Activated CD4-positive, alpha-beta T cell treated with anti-CD3 and anti-CD28 coated beads, Interleukin-2, amount 10 ng/mL, durations not matched to agents 7 days and 5 days (primary cell): ENCODE measurements around the gene LPCAT1. TPM values are rescaled to one million over a fixed set of nuclear protein-coding genes. Genes with fewer than 3 reads are reported as not detected.
"Not testable (repeated sequence)": the region's sequence is repeated elsewhere in the genome, so short reads cannot be mapped to it uniquely, and the experiment has no call there.

Source experiments
- CTCF ChIA-PET: fragments of 350-600 bp; sonication (Branson Sonifier 250); formaldehyde crosslinking; loops from one replicate; lab custom pipeline; 2021; ENCODE audit warnings: antibody characterized with exemption; lab: Charles Lee
- POLR2A ChIA-PET: fragments of 350-600 bp; sonication (Branson Sonifier 250); formaldehyde crosslinking; loops from one replicate; lab custom pipeline; 2021; ENCODE audit warnings: antibody characterized with exemption; lab: Charles Lee
- DNase-seq: peaks from one replicate; pipeline ENCODE4 v3.0.0-alpha.2; 2020
- H3K27ac Mint-ChIP-seq: one replicate; pipeline ENCODE4 v1.8.0; 2021; ENCODE audit warnings: mild to moderate bottlenecking, moderate library complexity, mixed read lengths
- H3K27me3 Mint-ChIP-seq: one replicate; pipeline ENCODE4 v1.8.0; 2021; ENCODE audit warnings: mixed read lengths
- H3K36me3 Mint-ChIP-seq: one replicate; pipeline ENCODE4 v1.8.0; 2021; ENCODE audit warnings: low read depth, mixed read lengths
- H3K4me1 Mint-ChIP-seq: one replicate; pipeline ENCODE4 v1.8.0; 2021; ENCODE audit warnings: mixed read lengths
- H3K4me3 Mint-ChIP-seq: one replicate; pipeline ENCODE4 v1.8.0; 2021; ENCODE audit warnings: mild to moderate bottlenecking, moderate library complexity, mixed read lengths
- H3K9me3 Mint-ChIP-seq: one replicate; pipeline ENCODE4 v1.8.0; 2021; ENCODE audit warnings: mixed read lengths
- total RNA-seq, 2 experiments: library from RNA; stranded (reverse); gene quantifications; one replicate each; pipeline ENCODE4 v1.2.3, GENCODE V29; 2021

The LPCAT1 gene
- total RNA-seq, 2 experiments from 2014 or later = 69.5 to 77.0 TPM

DNA sequence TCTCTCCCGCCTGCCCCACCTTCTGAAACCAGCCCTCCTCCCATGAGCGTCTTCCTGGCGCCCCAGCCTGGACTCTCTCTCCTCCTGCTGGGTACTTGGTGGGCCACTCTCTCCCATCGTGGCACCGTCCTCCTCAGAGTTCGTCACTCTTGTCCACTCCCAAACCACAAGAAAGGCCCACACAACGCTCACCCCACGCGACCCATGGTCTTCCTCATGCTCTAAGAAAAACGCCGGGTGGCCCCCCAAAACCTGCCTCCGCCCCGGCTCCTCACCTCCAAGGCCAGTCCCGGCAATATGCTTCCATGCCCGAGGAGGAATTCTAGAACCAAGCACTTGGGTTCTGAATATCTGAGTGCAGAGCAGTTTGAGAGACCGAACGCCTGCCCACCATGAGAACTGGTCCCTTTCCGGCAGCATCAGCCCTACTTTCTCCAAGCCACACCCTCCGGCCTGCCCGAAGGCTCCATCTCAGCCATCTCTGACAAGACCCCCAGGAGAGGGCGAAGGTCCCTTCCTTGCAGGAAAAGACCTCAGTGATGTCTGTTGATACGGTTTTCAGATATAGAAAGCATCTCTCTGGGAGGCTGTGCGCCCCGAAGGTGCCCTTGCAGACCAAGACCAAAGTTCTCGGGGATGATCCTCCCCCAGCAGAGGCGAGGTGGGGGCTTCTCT is 93.5 kb downstream of the LPCAT1 start:
- CTCF ChIA-PET = no interaction called here
- DNase-seq = no peak
- peaks cover 4% of the 10 kb centered on the region for H3K36me3 Mint-ChIP-seq
- no peak overlapping the region for H3K4me3 Mint-ChIP-seq
- H3K9me3 Mint-ChIP-seq = peaks cover 42% of the 10 kb centered on the region
- POLR2A ChIA-PET = no interaction called here
- no peaks in the 10 kb centered on the region for H3K4me1 Mint-ChIP-seq
- no peak overlapping the region for H3K27ac Mint-ChIP-seq
- no peaks in the 10 kb centered on the region for H3K27me3 Mint-ChIP-seq

DNA sequence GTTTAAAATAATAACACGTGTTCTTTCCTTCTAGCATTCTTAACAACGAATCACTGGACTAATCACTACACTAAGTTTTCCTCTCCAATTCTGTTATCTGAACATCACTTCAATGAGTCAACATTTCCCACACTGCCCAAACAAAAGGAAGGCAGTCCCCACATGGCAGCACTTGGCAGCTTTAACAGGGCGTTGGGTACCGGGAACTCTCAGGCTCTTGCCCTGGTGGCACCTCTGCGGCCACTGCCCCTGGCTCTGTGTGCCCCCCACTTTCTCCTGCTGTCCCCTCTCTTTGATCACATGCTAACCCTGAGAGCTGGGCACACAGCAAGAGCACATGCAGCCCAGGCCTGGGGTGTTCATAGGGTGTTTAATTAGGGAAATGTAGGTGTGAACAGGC is 94.3 kb downstream of the LPCAT1 start:
- H3K4me1 Mint-ChIP-seq = no peaks in the 10 kb centered on the region
- ChIA-PET POLR2A (no interaction called here), CTCF (no interaction called here)

DNA sequence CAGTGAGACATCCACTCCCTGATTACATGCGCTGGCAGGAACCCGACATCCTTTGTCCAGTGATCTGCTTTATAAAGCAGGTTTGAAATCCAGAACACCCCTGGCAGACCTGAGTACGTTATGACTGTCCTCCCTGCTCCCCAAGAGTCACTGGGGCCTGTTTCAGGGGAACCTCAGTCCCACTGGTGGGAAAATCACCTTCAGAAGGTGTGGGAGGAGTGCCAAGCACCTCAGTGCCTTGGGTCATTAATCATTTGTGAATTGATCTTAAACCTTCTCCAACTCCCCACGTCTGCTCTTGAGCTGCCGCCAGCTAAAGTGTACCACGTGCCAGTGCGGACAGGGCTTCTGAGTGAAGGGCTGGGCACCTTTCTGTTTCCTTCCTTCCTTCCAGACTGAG is 94.7 kb downstream of the LPCAT1 start:
- peaks cover 45% of the 10 kb centered on the region for H3K9me3 Mint-ChIP-seq
- H3K4me1 Mint-ChIP-seq = no peaks in the 10 kb centered on the region
- no peak overlapping the region for H3K27ac Mint-ChIP-seq
- ChIA-PET POLR2A (no interaction called here), CTCF (no interaction called here)
- H3K36me3 Mint-ChIP-seq = peaks cover 4% of the 10 kb centered on the region
- H3K4me3 Mint-ChIP-seq = no peak overlapping the region
- no peak for DNase-seq
- no peaks in the 10 kb centered on the region for H3K27me3 Mint-ChIP-seq

More for the DNA sequence above, 94.3 kb downstream of the LPCAT1 start:
- Mint-ChIP-seq H3K4me3 (no peak overlapping the region), H3K36me3 (peaks cover 4% of the 10 kb centered on the region), H3K9me3 (peaks cover 42% of the 10 kb centered on the region), H3K27ac (no peak overlapping the region), H3K27me3 (no peaks in the 10 kb centered on the region)
- DNase-seq = no peak

DNA sequence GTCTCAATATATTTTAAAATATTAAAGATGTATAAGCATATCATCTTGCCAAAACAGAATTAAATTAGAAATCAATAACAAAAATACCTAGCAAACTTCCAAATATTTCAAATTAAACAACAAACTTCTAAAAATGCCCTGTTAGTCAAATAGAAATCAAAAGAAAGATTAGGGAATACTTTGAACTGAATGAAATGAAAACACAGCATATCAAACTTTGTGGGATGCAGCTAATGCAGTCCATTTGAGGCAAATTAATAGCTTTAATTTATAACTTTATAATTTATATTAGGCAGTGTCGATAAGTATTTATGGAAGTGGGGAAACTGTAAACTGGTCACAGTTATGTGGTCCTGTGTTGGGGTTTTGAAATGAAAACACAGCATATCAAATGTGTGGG is 95.7 kb downstream of the LPCAT1 start:
- H3K36me3 Mint-ChIP-seq = peaks cover 4% of the 10 kb centered on the region
- no peaks in the 10 kb centered on the region for H3K4me1 Mint-ChIP-seq
- ChIA-PET POLR2A (no interaction called here), CTCF (no interaction called here)
- no peak overlapping the region for H3K27ac Mint-ChIP-seq
- no peak overlapping the region for H3K4me3 Mint-ChIP-seq
- no peaks in the 10 kb centered on the region for H3K27me3 Mint-ChIP-seq
- DNase-seq = no peak
- peaks cover 40% of the 10 kb centered on the region for H3K9me3 Mint-ChIP-seq

DNA sequence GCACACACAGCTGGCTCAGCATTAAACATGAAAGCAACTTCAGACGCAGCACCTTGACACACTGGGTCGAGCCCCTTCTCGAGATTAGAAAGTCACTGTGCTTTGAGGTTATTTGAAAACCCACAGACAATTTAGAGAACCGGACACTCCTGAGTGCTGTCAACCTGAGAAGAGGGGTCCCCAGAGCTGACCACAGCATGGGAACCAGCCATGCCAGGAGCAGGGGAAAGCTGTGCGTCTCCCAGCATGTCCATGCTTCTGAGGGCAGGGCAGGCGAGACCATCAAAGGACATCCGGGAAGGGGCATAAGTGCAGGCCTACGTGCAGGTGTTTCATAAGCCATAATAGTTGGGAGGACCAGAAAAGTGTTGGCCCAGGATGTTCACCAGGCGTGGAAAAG is 99.0 kb downstream of the LPCAT1 start:
- H3K4me3 Mint-ChIP-seq = no peak overlapping the region
- H3K27ac Mint-ChIP-seq = no peak overlapping the region
- ChIA-PET POLR2A (interaction anchor here (0.6 kb wide), 1 partner anchor 532 kb away, joined by 4 read pairs; the partner anchor contains the start of genes BRD9 and TRIP13), CTCF (no interaction called here)
- no peaks in the 10 kb centered on the region for H3K4me1 Mint-ChIP-seq
- H3K27me3 Mint-ChIP-seq = no peaks in the 10 kb centered on the region
- peaks cover 4% of the 10 kb centered on the region for H3K36me3 Mint-ChIP-seq
- peaks cover 31% of the 10 kb centered on the region for H3K9me3 Mint-ChIP-seq
- no peak for DNase-seq

DNA sequence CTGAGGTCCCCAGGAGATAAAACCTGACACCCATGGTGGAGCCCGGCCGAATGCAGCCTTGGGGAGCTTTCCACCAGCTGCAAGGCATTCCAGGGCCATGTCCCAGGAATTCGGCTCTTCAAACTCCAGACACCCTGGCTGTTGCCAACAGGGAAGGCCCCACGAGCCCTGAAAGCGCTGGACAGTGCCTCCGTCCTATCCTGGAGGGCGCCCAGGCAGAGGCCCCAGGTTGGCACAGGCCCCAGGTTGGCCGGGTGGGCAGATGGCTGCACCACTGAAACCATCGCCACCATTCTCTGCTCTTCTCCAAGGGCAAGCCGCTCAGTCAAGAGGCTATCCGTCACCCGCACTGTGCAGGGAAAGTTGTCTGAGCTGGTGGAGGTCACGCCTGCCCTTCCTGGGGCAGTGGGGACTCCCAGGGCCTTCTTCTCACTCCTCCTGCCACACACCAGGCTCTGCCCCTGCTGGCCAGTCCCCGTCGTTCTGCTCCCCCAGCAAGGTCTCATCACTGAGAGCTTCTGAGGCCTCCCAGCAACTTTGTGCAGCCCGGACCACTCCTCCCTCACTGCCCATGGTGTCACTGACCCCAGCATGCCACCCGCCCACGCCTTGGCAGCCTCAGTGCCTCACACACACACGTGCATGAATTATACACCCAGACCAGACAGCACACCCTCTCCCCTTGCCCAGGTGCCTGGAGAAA is 99.7 kb downstream of the LPCAT1 start:
- ChIA-PET CTCF (no interaction called here), POLR2A (no interaction called here)
- Mint-ChIP-seq H3K9me3 (peaks cover 24% of the 10 kb centered on the region), H3K27ac (no peak overlapping the region), H3K36me3 (peaks cover 2% of the 10 kb centered on the region), H3K4me3 (no peak overlapping the region), H3K27me3 (no peaks in the 10 kb centered on the region), H3K4me1 (no peaks in the 10 kb centered on the region)
- no peak for DNase-seq

DNA sequence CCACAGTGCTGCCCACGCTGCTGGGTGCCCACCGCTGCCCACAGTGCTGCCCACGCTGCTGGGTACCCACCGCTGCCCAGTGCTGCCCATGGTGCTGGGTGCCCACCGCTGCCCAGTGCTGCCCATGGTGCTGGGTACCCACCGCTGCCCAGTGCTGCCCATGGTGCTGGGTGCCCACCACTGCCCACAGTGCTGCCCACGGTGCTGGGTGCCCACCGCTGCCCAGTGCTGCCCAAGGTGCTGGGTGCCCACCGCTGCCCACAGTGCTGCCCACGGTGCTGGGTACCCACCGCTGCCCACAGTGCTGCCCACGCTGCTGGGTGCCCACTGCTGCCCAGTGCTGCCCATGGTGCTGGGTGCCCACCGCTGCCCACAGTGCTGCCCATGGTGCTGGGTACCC is 101.2 kb downstream of the LPCAT1 start:
- H3K4me1 Mint-ChIP-seq, H3K27me3 Mint-ChIP-seq, CTCF ChIA-PET, H3K4me3 Mint-ChIP-seq, H3K27ac Mint-ChIP-seq, H3K36me3 Mint-ChIP-seq, POLR2A ChIA-PET, DNase-seq: not testable (repeated sequence)
- H3K9me3 Mint-ChIP-seq = peaks cover 15% of the 10 kb centered on the region

DNA sequence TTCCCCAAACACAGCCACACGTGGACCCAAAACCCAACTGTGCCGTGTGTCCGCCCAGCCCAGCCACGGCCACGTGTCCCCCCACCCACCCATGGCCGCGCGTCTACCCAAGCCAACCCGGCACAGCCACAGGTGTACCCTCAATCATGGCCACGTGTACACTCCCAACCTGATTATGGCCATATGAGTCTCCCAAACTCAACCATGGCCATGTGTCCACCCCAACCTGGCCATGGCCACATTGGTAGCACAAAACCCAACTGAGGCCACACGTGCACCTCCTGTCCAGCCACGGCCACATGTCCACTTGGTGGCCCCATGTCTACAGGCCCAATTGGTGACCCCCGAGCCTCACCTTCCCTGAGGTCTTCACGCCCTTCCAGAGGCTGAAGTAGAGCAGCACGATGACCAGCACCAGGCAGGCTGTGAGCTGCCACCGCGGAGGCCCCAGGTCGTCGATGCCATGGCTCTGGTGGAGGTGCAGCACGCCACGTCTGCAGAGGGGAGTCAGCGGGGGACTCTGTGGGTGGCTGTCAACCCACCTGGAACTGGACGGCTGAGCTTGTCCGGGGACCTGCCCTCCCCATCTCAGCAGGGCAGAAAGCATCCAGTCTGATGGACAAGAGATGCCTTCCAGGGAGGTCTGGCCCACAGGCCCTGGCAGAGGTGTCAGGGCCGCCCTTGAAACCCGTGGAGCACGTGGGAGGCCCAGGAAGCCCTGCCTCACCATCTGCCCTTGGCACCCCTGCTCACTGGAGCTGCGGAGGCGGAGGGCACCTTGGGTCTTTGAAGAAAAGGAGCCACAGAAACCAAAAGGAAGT is 102.0 kb downstream of the LPCAT1 start:
- Mint-ChIP-seq H3K27ac (no peak overlapping the region), H3K9me3 (peaks cover 11% of the 10 kb centered on the region), H3K4me1 (no peaks in the 10 kb centered on the region), H3K4me3 (no peak overlapping the region), H3K36me3 (no peaks in the 10 kb centered on the region), H3K27me3 (no peaks in the 10 kb centered on the region)
- DNase-seq = no peak
- ChIA-PET POLR2A (no interaction called here), CTCF (no interaction called here)

DNA sequence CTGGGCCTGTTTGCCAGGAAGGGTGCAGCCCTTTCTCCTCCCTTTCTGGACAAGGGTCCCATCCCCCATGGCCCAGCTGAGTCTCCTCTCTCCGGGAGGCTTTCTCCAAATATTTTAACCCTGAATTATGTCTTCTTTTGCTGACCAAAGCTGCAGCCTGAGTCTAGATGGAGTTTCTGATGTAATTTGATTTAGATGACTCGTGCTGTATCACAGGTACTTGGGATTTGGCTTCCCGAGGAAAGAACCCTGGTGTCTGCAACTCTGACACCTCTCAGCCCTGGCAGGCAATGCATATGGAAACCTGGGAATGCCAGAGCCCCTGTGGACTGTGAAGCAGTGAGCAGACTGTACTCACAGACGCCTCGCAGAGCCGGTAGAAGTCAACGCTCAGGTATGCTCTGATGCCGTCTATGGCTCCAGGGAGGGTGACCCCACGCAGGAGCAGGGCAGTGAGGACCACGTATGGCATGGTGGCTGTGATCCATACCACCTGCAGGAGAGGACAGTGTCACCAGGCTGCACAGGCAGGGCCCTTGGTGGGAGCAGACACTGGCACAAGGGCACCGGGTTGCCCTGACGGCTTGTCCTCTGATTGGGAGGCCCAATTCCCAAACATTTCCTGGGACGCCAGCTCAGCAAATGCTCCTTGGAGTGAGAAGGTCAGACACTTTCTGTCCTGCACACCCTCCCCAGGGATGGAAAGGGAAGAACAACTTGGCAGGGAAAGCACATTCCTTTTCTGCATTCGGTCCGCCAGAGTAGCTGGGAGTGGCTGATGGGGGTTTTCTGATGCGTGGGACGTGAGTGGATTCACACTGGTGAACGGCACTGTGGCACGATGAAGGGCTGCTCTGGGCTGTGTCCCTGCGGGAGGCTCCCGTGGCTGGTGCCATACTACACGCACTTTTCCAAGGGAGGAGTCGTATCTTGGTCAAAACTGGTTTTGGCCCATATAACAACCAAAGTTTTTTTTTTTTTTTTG is 103.3 kb downstream of the LPCAT1 start:
- Mint-ChIP-seq H3K9me3 (peaks cover 3% of the 10 kb centered on the region), H3K4me3 (no peak overlapping the region), H3K4me1 (no peaks in the 10 kb centered on the region), H3K36me3 (no peaks in the 10 kb centered on the region), H3K27me3 (no peaks in the 10 kb centered on the region), H3K27ac (no peak overlapping the region)
- ChIA-PET CTCF (no interaction called here), POLR2A (no interaction called here)
- DNase-seq = no peak

DNA sequence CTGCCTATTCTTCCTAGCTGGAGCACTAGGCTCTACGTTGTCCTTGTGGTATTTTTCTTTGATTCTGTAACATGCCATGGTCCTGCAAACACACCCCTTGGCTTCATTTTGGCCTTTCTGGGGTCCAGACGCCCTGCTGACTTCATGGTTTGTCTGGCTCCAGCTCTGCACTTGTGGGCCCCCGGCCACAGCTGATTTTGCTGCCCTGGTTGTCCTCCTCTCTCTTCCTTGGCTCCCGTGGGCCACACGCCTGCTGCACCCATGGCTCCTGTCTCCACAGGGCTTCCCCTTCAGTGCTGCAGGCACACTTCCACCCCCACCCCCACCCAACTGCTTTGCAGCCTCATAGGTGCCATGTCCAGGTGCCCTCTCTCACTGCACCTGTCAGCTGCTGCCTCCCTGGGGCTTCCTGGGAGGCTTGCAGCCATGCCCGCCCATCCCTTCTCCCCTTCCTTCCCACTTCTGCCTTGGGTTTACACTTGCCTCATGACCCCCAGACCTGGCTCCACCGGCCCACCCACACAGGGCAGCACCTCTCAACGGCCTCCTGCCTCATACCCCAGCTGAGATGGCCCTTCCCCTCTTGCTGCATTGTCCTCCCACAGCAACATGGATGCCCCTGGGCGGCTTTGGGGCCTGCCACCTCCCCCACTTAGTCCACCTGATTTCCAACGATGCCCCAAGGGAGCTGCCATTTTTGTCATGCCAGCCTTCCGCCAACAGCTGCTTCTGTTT is 104.1 kb downstream of the LPCAT1 start:
- peaks cover 3% of the 10 kb centered on the region for H3K9me3 Mint-ChIP-seq
- H3K4me1 Mint-ChIP-seq = no peaks in the 10 kb centered on the region
- no peak overlapping the region for H3K4me3 Mint-ChIP-seq
- no peak for DNase-seq
- CTCF ChIA-PET = interaction anchor here (1.7 kb wide), 1 partner anchor 10 kb away, joined by 7 read pairs; no protein-coding TSS in a partner anchor
- H3K27ac Mint-ChIP-seq = no peak overlapping the region
- POLR2A ChIA-PET = no interaction called here
- no peaks in the 10 kb centered on the region for H3K27me3 Mint-ChIP-seq
- H3K36me3 Mint-ChIP-seq = no peaks in the 10 kb centered on the region

DNA sequence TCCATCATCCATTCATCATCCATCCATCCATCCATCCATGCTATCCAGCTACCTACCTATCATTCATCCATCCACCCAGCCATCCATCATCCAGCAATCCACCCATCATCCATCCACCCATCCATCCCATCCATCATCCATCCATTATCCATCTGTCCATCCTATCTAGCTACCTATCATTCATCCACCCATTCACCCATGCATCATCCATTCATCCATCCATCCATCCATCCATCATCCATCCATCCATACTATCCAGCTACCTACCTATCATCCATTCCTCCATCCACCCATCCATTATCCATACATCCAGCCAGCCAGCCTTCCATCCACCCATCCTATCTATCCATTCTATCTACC is 104.9 kb downstream of the LPCAT1 start:
- CTCF ChIA-PET = interaction anchor here (1.7 kb wide), 1 partner anchor 9 kb away, joined by 7 read pairs; no protein-coding TSS in a partner anchor
- no peak for DNase-seq
- Mint-ChIP-seq H3K4me1 (no peaks in the 10 kb centered on the region), H3K9me3 (no peaks in the 10 kb centered on the region), H3K27me3 (no peaks in the 10 kb centered on the region), H3K36me3 (no peaks in the 10 kb centered on the region), H3K27ac (no peak overlapping the region), H3K4me3 (no peak overlapping the region)
- POLR2A ChIA-PET = no interaction called here
